ENCODE results near the gene LTN1. TPM values are rescaled to one million over a fixed set of nuclear protein-coding genes. Genes with fewer than 3 reads are reported as not detected.
"Not testable (repeated sequence)": the region's sequence is repeated elsewhere in the genome, so short reads cannot be mapped to it uniquely, and the experiment has no call there.

Gene LTN1
- total RNA-seq, result 14.9 TPM

GRCh38 chr21:28992526-28993292, at the start of gene LTN1:
Gene LTN1 (minus strand): TSS chr21:28992877. CDS start chr21:28992805, 72 bp downstream.
- ATAC-seq, result peak; percentile 100

- ATAC-seq, result no peak
These were observed 42.0 kb upstream of the LTN1 start for GRCh38 chr21:29034678-29035077.

- no peak for ATAC-seq
These were observed 41.2 kb upstream of the LTN1 start for GRCh38 chr21:29033871-29034270.

- ATAC-seq, result no peak
These were observed 40.6 kb upstream of the LTN1 start for GRCh38 chr21:29033301-29033700.

GRCh38 chr21:29030909-29031308, 38.2 kb upstream of the LTN1 start:
- no peak for ATAC-seq

GRCh38 chr21:29029524-29029923, 36.8 kb upstream of the LTN1 start:
- ATAC-seq, result no peak

- peak; percentile 46 for ATAC-seq
These were observed 32.6 kb upstream of the LTN1 start for GRCh38 chr21:29025328-29025713.

- ATAC-seq, result peak; percentile 96
These were observed 32.0 kb upstream of the LTN1 start, which contains the start of gene USP16 for GRCh38 chr21:29024474-29025327. Gene USP16 (plus strand): TSS chr21:29024668. CDS start chr21:29027914, 3,246 bp downstream.

- ATAC-seq, result no peak
These were observed 29.5 kb upstream of the LTN1 start for GRCh38 chr21:29022166-29022565.

- no peak for ATAC-seq
These were observed 25.9 kb upstream of the LTN1 start for GRCh38 chr21:29018540-29018939.

- no peak for ATAC-seq
These were observed 25.1 kb upstream of the LTN1 start for GRCh38 chr21:29017639-29018237.

- not testable (repeated sequence) for ATAC-seq
These were observed 18.6 kb upstream of the LTN1 start for GRCh38 chr21:29011236-29011635.

GRCh38 chr21:29008367-29008766, 15.7 kb upstream of the LTN1 start:
- no peak for ATAC-seq

- no peak for ATAC-seq
These were observed 15.1 kb upstream of the LTN1 start for GRCh38 chr21:29007810-29008209.

- ATAC-seq, result no peak
These were observed 14.5 kb upstream of the LTN1 start for GRCh38 chr21:29007135-29007534.

- no peak for ATAC-seq
These were observed 13.0 kb upstream of the LTN1 start for GRCh38 chr21:29005696-29006095.

GRCh38 chr21:29002442-29003144, 9.9 kb upstream of the LTN1 start:
- ATAC-seq, result peak; percentile 100

- ATAC-seq, result no peak
These were observed 584 bp upstream of the LTN1 start for GRCh38 chr21:28993293-28993629.

- ATAC-seq, result no peak
These were observed 684 bp downstream of the LTN1 start for GRCh38 chr21:28991861-28992525.

- ATAC-seq, result not testable (repeated sequence)
These were observed 4.5 kb downstream of the LTN1 start for GRCh38 chr21:28988146-28988545.

GRCh38 chr21:28986677-28987076, 6.0 kb downstream of the LTN1 start:
- no peak for ATAC-seq

GRCh38 chr21:28982637-28983036, 10.0 kb downstream of the LTN1 start:
- ATAC-seq, result no peak
